Stimulated activated CD8-positive, alpha-beta memory T cell treated with anti-CD3 and anti-CD28 coated beads, Interleukin-12 subunit alpha, Interleukin-12 subunit beta, amount 100 ng/mL, for 24 hours (primary cell): ENCODE results near the gene CYP51A1.
A peak's percentile ranks its signal among the peaks of the same experiment; 100 is the strongest.
"Not testable (repeated sequence)": the region's sequence is repeated elsewhere in the genome, so short reads cannot be mapped to it uniquely, and the experiment has no call there.

Experiments used
- DNase-seq: peaks from one replicate; pipeline ENCODE4 v3.0.0-alpha.2; 2020; ENCODE audit errors: extremely low read depth

The CYP51A1 gene

DNA sequence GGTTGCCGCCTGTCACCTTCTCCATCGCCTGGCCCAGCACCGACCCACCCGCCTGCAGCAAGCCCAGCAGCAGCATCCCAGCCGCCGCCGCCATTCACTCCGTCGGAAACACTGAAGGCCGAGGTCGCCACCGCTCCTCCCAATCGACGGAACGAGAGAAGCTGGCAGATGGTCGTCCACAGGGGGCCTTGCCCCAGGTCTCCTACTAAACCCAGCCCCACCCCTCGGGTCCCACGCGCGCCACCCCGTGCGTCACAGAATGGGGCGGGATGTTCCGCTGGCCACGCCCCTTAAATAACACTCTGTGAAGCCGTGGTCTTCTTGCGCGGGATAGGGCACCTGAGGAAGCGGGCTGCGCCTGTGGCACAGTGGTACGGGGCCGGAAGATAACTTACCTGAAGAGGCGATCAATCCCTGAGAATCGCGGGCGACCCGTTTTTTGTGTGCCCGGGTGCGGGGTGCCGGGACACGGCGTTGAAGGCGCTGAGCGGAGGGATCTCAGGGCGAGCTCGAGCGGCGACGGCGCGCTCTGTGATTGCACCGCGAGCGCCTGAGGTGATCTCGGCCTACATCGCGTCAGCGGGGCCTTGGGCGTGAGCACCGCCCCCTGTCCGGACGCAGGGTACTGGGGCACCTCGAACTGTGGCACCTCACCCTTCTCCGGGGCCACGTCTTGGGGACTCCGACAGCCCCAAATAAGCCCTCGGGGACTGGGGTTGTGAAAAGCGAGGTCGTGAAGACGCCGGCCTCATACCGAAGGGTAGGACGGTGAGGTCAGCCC is at the start of gene CYP51A1:
CYP51A1 (minus strand) TSS at position 207 of the 781 bp plus-strand sequence; CDS start at position 94, 113 bp downstream.
- peak; percentile 75 for DNase-seq

DNA sequence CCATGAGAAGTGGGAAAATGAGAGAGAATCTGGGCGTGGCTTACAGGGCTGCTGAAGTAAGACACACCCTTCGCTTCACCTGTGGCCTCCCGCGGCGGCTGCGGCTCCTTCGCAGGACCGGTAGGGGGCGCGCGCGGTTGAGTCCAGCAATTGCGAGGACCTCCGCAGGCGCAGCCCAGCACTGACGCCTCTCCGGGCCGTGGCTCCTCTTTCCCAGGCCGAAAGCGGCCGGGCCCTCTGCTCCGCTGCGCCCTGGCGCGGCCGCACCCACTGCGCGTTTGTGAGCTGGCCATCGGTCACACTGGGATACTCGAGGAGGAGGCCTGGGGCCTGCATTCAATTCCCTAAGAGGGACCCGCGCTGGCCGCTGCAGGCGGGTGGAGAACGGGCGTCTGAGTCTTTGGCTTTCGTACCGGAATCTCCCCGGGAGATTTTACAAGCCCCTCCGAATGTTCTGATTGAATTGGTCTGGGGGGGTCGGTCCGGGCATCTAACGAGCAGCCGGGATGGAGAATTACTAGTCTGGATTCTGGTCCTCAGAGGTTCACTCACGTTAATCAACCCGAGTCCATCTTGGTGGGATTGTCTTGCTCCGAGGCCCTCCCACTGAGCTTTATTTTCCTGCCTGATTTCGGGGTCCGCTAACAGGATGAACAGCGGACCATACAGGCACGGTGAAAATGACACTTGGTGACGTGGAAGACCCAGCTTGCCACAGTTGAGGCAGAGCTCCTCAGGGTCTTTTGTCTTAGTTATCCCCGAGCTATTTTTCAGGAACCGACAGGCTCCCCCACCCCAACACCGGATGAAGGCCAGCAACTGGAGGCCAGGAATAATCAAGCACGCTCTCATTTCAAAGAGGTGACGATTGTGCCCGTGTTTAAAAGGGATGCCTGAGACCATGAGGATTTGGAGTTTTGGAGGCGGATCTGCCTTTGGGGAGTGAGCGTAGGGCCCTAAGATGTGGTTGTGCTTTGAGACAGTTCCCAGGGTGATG is 44.9 kb upstream of the CYP51A1 start, which contains the start of gene LRRD1:
LRRD1 (minus strand) TSS at position 215 of the 997 bp plus-strand sequence. CDS start 13,940 bp downstream, outside the sequence.
- peak; percentile 51 for DNase-seq

DNA sequence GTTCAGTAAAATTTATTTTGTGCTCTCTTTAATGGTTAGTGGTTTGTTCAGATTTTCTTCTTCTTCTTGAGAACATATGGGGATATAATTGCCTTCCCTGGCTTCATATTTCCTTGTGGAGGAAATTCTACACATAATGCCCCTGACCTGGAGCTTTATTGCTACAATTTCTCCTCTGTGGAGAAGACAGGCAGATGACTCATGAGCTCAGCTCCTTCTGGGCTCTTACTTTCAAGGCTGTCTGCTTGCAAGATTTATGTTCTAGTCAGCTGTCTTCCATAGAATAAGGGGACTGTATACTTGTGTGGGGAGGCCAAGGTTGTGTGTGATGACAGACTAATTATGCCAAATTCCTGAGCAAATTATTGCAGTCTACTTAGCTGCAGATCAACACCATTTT is 43.1 kb upstream of the CYP51A1 start:
- no peak for DNase-seq

- not testable (repeated sequence) for DNase-seq
Measured at GRCh38 chr7:92169529-92169928, 35.3 kb upstream of the CYP51A1 start.

- no peak for DNase-seq
Measured at GRCh38 chr7:92161271-92161670, 27.0 kb upstream of the CYP51A1 start.

- no peak for DNase-seq
Measured at GRCh38 chr7:92158660-92159575, 24.6 kb upstream of the CYP51A1 start.

GRCh38 chr7:92156990-92157389 is 22.7 kb upstream of the CYP51A1 start:
- DNase-seq = no peak

GRCh38 chr7:92155108-92155739 is 20.9 kb upstream of the CYP51A1 start:
- no peak for DNase-seq

- no peak for DNase-seq
Measured at GRCh38 chr7:92150450-92151017, 16.3 kb upstream of the CYP51A1 start.

DNA sequence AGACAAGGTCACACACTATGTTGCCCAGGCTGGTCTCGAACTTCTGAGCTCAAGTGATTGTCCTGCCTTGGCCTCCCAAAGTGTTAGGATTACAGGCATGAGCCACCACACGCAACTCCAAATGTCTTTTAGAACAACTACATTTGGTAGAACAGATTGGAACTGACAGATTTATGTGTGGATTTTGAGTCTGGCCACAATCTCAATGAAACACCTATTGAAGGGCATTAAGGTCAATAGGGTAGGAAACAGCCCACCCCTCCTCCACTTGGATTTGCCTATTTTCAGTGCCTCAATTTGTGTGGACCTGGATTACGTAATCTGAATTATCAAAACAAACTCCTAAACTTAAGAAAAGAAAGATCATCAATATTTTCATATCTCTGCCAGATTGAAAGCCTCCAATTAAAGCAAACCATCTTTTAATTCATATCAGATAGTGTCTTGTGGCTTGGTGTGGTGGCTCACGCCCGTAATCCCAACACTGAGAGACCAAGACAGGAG is 15.5 kb upstream of the CYP51A1 start:
- no peak for DNase-seq

DNA sequence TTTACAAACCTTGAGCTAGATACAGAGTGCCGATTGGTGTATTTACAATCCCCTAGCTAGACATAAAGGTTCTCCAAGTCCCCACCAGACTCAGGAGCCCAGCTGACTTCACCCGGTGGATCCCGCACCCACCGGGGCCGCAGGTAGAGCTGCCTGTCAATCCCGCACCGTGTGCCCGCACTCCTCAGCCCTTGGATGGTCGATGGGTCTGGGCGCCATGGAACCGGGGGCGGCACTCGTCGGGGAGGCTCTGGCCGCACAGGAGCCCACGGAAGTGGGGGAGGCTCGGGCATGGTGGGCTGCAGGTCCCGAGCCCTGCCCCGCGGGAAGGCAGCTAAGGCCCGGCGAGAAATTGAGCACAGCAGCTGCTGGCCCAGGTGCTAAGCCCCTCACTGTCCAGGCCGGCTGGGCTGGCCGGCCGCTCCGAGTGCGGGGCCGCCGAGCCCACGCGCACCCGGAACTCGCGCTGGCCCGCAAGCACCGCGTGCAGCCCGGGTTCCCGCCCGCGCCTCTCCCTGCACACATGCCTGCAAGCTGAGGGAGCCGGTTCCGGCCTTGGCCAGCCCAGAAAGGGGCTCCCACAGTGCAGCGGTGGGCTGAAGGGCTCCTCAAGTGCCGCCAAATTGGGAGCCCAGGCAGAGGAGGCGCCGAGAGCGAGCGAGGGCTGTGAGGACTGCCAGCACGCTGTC is 9.1 kb upstream of the CYP51A1 start:
- DNase-seq = not testable (repeated sequence)

- DNase-seq = not testable (repeated sequence)
Measured at GRCh38 chr7:92142791-92143190, 8.5 kb upstream of the CYP51A1 start.

DNA sequence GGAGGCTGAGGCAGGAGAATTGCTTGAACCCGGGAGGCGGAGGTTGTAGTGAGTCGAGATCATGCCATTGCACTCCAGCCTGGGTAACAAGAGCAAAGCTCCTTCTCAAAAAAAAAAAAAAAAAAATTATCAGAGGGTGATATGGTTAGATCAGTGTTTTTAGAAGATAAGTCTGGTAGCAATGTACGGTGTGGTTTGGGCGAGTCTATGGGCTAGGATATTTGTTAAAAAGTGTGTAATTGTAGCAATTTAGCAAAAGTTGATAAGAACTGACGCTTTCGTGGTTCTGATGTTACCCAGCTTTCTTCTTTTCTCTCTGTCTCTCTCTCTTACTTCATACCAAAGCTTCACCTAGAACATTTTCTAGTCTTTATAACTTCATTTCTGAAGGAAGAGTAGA is 6.9 kb upstream of the CYP51A1 start:
- DNase-seq = no peak

DNA sequence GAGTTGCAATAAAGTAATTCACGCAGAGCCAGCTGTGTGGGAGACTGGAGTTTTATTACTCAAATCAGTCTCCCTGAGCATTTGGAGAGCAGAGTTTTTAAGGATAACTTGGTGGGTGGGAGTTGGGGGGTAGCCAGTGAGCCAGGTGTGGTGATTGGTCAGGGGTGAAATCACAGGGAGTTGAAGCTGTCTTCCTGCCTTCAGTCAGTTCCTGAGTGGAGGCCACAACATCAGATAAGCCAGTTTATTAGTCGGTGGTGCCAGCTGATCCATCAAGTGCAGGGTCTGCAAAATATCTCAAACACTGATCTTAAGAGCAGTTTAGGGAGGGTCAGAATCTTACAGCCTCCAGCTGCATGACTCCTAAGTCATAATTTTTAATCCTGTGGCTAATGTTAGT is 3.3 kb upstream of the CYP51A1 start:
- DNase-seq = no peak

DNA sequence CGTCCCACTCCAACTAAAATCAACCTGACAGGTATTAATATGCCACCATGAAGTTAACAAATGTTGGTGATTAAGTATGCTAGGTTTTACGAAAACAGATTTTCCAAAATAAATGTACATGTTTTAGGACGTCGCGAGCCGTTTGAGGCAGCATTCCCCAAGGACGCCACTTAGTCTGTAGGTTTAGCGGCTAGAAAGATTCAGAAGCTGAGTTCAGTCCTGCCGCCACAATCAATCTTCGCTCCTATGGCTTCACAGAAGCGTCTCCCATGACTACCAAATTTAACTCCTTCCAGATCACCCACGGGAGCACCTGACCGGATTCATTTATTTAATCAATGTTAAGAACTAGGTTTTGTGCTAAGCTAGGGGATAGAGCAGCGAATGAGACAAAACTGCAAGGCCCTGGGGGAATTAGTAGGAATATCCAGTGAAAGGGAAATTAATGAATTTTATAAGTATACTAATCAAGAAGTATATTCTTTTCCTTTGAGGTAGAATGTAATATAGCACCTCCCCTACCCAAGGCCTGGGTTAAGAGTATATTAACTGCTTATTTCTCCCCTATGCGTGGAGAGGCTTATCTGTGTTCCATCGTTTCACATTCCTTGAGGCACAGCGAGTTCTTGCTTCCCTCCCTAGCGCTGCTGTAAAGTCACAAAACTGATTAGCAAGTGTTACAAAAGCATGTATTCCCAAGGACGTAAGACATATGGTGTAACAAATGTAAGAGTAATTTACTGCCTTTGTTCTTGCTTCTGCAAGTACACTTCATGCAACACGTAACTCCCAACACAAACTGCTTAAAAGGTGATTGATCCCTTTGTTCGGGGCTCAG is 994 bp upstream of the CYP51A1 start:
- no peak for DNase-seq

GRCh38 chr7:92133737-92134270 is 473 bp downstream of the CYP51A1 start:
- DNase-seq = peak; percentile 30

DNA sequence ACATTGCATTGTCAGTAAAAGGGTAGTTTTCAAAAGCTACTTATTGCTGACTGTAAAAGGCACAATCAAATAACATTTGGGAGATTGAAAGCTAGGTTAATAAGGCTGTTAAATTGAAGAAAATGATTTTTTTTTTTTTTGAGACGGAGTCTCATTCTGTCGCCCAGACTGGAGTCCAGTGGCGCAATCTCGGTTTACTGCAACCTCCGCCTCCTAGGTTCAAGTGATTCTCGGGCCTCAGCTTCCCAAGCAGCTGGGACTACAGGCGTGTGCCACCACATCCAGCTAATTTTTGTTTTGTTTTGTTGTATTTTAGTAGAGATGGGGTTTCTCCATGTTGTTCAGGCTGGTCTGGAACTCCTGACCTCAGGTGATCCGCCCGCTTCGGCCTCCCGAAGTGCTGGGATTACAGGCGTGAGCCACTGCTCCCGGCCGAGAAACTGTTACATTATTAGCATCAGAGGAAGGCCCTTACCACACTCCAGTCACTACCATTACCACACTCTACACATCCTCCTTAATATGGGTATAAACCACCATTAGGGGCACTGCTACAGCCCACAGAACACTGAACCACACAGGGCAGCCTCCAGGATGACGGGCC is 1.0 kb downstream of the CYP51A1 start:
- no peak for DNase-seq

- no peak for DNase-seq
Measured at GRCh38 chr7:92131764-92132330, 2.4 kb downstream of the CYP51A1 start.
